Measurements from ENCODE around the gene KLHL3. TPM values are rescaled to one million over a fixed set of nuclear protein-coding genes. Genes with fewer than 3 reads are reported as not detected.

KLHL3 gene
- total and polyA plus RNA-seq, 2 donors (not counting 3 experiments of a cell fraction or from before 2014, with no cell fraction given) = 8.8 to 13.6 TPM

DNA sequence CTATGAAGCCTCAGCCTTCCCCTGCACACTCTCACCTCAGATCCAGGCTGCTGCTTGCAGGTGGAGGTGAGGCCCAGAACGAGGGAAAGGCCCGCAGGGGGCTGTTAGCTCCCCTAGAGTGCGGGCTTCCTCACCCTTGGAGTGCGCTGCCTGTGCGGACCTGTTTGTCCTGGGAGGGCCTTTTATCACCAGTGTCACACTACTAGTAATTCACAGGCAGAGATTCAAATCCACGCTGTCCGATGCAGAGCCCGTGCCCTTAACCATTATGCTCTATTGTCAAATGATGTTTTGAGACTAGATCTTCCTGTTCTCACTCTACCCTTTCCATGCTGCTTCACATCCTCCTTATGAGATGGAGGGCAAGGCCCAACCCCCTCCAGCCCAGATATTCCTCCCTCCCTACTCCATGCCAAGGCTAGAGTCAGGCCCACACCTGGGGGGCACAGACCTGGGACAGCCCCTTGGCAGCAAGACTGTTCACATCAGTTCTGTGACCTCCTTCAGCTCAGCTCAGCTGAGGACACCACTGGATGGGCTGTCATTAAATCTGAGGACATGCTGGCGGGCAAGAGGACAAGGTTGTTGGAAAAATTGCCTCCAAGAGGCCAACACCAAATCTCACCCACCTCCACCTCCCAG, 124.0 kb downstream of the KLHL3 start:
- BruUV-seq (replicated peaks) = no TSS peak
- H3K9ac ChIP-seq (replicated peaks; ENCODE audit: extremely low read depth, insufficient read depth, low read length) = no peak overlapping the region
- POLR2A ChIA-PET = no interaction called here
- H3K79me2 ChIP-seq (ENCODE audit: control insufficient read depth, insufficient read depth, low read length) = no peaks in the 10 kb centered on the region
- H3K4me1 ChIP-seq (ENCODE audit: control insufficient read depth, extremely low read depth, insufficient read depth, low read length) = no peaks in the 10 kb centered on the region
- H3K27me3 ChIP-seq (ENCODE audit: control insufficient read depth in 2 of 2, insufficient read depth in 2 of 2, low read length in 2 of 2) = peaks cover 10% of the 10 kb centered on the region in 2 experiments
- H3K9me1 ChIP-seq (replicated peaks; ENCODE audit: control insufficient read depth, extremely low read depth, insufficient read depth, low read length) = no peaks in the 10 kb centered on the region
- TF ChIP-seq JUN (IDR thresholded peaks at IDR 0.05; ENCODE audit: borderline replicate concordance, insufficient read depth, insufficient read length, low read depth) (no peak), CTCF (IDR thresholded peaks at IDR 0.05; ENCODE audit: extremely low read depth in 1 of 2, insufficient read depth in 1 of 2, low read depth in 1 of 2, low read length in 2 of 2) (no peak), POLR2AphosphoS5 (IDR thresholded peaks at IDR 0.05; ENCODE audit: insufficient read depth, low read depth, low read length) (no peak), POLR2A (IDR thresholded peaks at IDR 0.05; ENCODE audit: low read depth, low read length) (no peak), MYC (IDR thresholded peaks at IDR 0.05; ENCODE audit: low read depth, low read length) (no peak), FOS (IDR thresholded peaks at IDR 0.05; ENCODE audit: borderline replicate concordance, insufficient read depth, low read length) (no peak)
- H3K4me3 ChIP-seq (replicated peaks in 1 of 3; ENCODE audit: insufficient read depth in 1 of 3, low read depth in 1 of 3, low read length in 3 of 3) = no peak overlapping the region
- H2AFZ ChIP-seq (ENCODE audit: low read depth, low read length) = no peak overlapping the region
- dilution Hi-C loops (cut with MboI; ENCODE audit: extremely low pct_ligation_motif_present, low sequenced_read_pairs) (no loop called here), intact Hi-C loops (cut with micrococcal nuclease) (no loop called here)
- H4K20me1 ChIP-seq (replicated peaks; ENCODE audit: control insufficient read depth, extremely low read depth, insufficient read depth, low read length) = no peaks in the 10 kb centered on the region
- no peaks in the 10 kb centered on the region for H3K9me3 ChIP-seq (replicated peaks; ENCODE audit: control insufficient read depth, insufficient read depth, low read length)
- peaks cover 0 to under 1% of the 10 kb centered on the region in 2 experiments for H3K36me3 ChIP-seq (ENCODE audit: control insufficient read depth in 2 of 2, extremely low read depth in 1 of 2, insufficient read depth in 2 of 2, low read length in 2 of 2)
- no peak overlapping the region for H3K27ac ChIP-seq (ENCODE audit: insufficient read depth, low read depth, low read length)
- no peak for FAIRE-seq
- no peak for DNase-seq (ENCODE audit: low read depth, low spot score)
- CTCF ChIA-PET = interaction anchor here (0.9 to 1.9 kb wide), 2 partner anchors 12 to 17 kb away, joined by 3 to 6 read pairs; no protein-coding TSS in a partner anchor
- H3K4me2 ChIP-seq (ENCODE audit: insufficient read depth, low read length) = no peak overlapping the region

Data from endothelial cell of umbilical vein (primary cell).